HepG2 (cell line): Measurements from ENCODE around the gene PIK3R3.

Experiments
- CTCF ChIP-seq: sonication (generic); formaldehyde crosslinking; IDR thresholded peaks from 2 replicates; pipeline ENCODE4 v1.5.0; 2020; ENCODE audit warnings: mild to moderate bottlenecking, missing genetic modification reagents, moderate library complexity
- EZH2 ChIP-seq: conservative IDR thresholded peaks from 2 replicates; pipeline ENCODE4 v1.6.1; 2012; ENCODE audit warnings: mild to moderate bottlenecking, low read depth, low read length, moderate library complexity
- SIN3A ChIP-seq: IDR thresholded peaks from 2 replicates; pipeline ENCODE4 v1.6.1; 2011; ENCODE audit warnings: low read depth, mild to moderate bottlenecking, control low read depth, low read length, borderline replicate concordance
- ZIK1 ChIP-seq: sonication (generic); formaldehyde crosslinking; IDR thresholded peaks from 2 replicates; pipeline ENCODE4 v1.5.0; 2020; ENCODE audit warnings: mild to moderate bottlenecking, low read depth, missing genetic modification reagents, borderline replicate concordance
- ZMYM3 ChIP-seq: sonication (generic); formaldehyde crosslinking; IDR thresholded peaks from 2 replicates; pipeline ENCODE4 v1.5.1; 2020; ENCODE audit warnings: mild to moderate bottlenecking, missing genetic modification reagents
- TF ChIP-seq, protein P1 (sequence below): sonication (generic); formaldehyde crosslinking; IDR thresholded peaks from 2 replicates; pipeline ENCODE4 v1.9.0; 2021; ENCODE audit warnings: missing genetic modification reagents, borderline replicate concordance

- no peak for TF ChIP-seq EZH2
- TF ChIP-seq, protein P1, sequence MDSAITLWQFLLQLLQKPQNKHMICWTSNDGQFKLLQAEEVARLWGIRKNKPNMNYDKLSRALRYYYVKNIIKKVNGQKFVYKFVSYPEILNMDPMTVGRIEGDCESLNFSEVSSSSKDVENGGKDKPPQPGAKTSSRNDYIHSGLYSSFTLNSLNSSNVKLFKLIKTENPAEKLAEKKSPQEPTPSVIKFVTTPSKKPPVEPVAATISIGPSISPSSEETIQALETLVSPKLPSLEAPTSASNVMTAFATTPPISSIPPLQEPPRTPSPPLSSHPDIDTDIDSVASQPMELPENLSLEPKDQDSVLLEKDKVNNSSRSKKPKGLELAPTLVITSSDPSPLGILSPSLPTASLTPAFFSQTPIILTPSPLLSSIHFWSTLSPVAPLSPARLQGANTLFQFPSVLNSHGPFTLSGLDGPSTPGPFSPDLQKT (CRISPR knock-in tag): no peak
- TF ChIP-seq ZIK1 (CRISPR knock-in tag): no peak
- TF ChIP-seq ZMYM3 (CRISPR knock-in tag): no peak
- no peak for TF ChIP-seq CTCF
- TF ChIP-seq SIN3A: no peak
Observed at GRCh38 chr1:46041974-46042373, 90.5 kb downstream of the PIK3R3 start.
